GM12864 (cell line): Measurements from ENCODE around the gene SV2C.

Experiments
- DNase-seq: peaks from one replicate; pipeline ENCODE4 v3.0.0-alpha.2; 2011; ENCODE audit warnings: low read depth
- H3K4me3 ChIP-seq: 2 replicates; pipeline ENCODE4 v1.5.1; 2011; ENCODE audit warnings: mild to moderate bottlenecking, low read depth, low read length, control low read depth
- CTCF ChIP-seq: IDR thresholded peaks from 2 replicates; pipeline ENCODE4 v1.5.1; 2011; ENCODE audit warnings: low read depth, mild to moderate bottlenecking, moderate library complexity, low read length, control low read depth, inconsistent platforms; ENCODE audit errors: missing control alignments

Gene SV2C

DNA sequence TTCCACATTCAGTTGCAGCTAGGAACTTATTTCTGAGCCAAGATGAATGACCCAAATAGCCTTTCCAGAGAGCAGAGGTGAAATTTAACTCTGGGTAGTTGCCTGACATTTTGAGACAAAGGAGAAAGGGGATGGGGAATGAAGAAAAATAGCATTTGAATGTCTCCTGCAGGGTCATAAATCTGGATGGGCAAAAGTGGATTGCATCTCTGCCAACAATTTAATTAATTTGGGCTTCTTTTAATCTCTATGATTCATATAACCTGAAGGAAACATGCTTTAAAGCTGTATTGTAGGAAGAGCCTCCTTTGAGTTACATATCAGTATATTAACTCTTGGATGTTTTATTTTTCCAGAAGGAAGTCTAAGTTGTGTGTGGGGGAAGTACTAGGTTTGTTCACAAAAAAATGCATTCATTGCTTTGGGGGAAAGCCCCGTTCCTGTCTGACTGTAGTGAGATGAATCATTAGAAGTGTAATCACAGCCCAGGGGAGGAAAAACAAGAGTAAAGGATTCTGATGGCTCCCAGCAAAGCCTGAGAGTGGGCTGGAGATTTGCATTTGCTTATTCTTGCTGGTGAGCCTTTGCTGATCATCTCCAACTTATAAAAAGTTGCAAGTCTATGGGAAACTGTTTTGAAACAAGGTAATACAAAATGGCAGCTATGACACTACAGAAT, 186.9 kb downstream of the SV2C start:
- no peak for TF ChIP-seq CTCF
- H3K4me3 ChIP-seq = no peak overlapping the region
- no peak for DNase-seq

DNA sequence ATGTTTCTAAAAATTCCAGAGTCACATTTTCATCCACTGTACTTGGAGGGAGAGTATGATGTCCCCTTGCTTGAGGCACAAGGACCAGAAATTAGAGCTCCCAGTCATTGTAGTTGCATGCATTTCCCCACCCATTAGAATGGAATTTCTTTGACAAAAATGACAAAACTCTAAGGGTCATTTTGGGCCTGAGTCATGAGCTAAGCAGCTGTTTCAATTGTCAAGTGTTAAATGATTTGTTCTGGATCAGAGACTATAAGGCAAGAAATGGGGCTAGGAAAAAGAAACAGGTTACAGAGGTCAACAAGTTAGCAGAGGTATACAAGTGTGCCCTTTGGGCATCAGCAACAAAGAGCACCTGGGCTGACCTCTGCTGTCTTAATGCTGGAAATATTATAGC, 188.7 kb downstream of the SV2C start:
- DNase-seq = no peak
- no peak overlapping the region for H3K4me3 ChIP-seq
- TF ChIP-seq CTCF = no peak

DNA sequence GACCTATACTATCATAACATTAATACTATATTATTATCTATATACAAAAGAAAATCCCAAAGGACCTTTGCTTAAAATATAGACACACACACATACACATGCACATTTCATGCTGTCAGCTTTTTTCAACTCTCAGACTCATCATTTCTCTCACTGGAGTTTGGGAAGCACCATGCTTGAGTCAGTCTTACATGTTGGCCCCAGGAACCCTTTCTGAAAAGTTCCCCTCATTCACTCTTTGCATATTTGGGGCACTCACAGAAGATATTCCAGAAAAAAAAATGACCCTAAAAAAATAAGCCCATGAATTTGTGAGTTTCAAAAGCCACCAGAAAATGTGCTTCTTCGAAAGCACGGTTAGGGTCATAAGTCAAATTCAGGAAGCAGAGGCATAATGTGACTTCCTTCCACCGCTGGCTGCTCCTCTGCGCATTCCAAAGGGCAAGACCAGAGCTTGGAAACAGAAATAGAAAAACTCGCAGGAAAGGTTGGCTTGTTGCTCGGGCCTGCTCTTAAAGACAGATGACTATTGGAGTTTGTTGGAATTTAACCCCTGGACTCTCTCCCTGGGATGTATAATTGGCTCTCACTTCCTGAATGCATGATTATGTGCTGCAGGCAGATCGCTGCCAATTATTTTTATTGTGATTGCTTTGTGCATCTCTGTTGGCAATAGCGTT, 190.2 kb downstream of the SV2C start:
- no peak for TF ChIP-seq CTCF
- DNase-seq = no peak
- H3K4me3 ChIP-seq = no peak overlapping the region

DNA sequence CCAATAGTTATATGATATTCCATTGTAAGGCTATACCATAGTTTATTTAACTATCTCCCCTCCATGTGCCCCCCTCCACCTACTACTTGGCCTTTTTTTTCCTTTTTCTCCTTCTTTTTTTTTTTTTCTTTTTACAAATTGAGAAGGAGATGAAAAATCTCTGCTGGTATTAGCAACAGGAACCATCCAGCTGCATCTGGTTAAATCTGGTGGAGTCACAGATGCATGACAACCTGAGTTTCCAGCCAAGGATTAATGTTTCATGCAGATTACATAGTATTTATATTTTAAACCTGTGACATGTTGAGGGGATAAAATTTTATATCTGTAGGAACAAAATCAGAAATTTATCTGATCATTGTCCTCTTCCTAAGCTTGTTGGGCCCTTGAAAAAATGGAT, 191.4 kb downstream of the SV2C start:
- TF ChIP-seq CTCF = no peak
- H3K4me3 ChIP-seq = no peak overlapping the region
- DNase-seq = no peak

DNA sequence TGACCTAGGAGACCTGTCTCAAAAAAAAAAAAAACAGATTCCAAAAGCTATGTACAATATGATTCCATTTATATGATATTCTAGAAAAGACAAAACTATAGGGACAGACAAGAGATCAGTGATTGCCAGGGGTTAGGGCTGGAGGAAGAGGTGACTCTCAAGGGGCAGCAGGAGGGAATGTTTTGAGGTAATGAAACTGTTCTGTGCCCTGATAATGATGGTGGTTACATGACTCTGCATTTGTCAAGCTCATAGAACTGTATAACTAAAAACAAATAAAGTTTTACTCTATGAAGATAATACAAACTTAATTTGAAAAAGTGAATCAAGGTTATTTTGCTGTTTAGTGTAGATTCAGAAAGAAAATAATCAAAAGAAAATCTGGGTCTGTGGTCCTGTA, 194.6 kb downstream of the SV2C start:
- no peak for TF ChIP-seq CTCF
- no peak overlapping the region for H3K4me3 ChIP-seq
- no peak for DNase-seq

- no peak for TF ChIP-seq CTCF
- H3K4me3 ChIP-seq = no peak overlapping the region
- DNase-seq = no peak
These were observed 195.1 kb downstream of the SV2C start for GRCh38 chr5:76278261-76278789.
